ENCODE results near the gene BAIAP2L1. TPM values are rescaled to one million over a fixed set of nuclear protein-coding genes. Genes with fewer than 3 reads are reported as not detected.

The BAIAP2L1 gene
- total RNA-seq, 1 donor from 2014 or later = 2.1 TPM

DNA sequence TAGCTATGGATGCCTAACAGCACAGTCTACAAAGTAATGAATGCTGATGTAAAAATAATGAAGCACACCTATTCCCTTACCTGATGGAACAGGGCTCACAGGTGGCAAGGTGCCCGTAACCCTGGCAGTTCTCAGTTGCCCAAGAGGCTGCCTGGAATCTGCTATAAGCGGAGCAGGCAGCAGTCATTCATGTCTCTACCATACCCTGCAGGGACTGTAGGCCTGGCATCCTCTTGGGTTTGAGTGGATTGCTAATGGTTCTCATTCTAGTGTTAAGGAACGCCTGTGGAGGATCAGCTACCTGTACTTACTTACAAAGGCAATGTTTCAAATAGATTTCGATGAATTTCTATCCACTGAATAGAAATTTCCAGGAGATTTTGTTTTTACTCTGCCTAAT is 38.4 kb downstream of the BAIAP2L1 start:
- Histone ChIP-seq H3K27me3 (ENCODE audit: low read depth) (no peaks in the 10 kb centered on the region), H3K9me3 (replicated peaks) (no peaks in the 10 kb centered on the region), H3K4me1 (peaks cover 28% of the 10 kb centered on the region), H3K27ac (replicated peaks) (no peak overlapping the region), H3K4me3 (no peak overlapping the region), H3K36me3 (no peaks in the 10 kb centered on the region)
- intact Hi-C loops (cut with micrococcal nuclease) = no loop called here
- no peak for DNase-seq
- TF ChIP-seq, protein P1, sequence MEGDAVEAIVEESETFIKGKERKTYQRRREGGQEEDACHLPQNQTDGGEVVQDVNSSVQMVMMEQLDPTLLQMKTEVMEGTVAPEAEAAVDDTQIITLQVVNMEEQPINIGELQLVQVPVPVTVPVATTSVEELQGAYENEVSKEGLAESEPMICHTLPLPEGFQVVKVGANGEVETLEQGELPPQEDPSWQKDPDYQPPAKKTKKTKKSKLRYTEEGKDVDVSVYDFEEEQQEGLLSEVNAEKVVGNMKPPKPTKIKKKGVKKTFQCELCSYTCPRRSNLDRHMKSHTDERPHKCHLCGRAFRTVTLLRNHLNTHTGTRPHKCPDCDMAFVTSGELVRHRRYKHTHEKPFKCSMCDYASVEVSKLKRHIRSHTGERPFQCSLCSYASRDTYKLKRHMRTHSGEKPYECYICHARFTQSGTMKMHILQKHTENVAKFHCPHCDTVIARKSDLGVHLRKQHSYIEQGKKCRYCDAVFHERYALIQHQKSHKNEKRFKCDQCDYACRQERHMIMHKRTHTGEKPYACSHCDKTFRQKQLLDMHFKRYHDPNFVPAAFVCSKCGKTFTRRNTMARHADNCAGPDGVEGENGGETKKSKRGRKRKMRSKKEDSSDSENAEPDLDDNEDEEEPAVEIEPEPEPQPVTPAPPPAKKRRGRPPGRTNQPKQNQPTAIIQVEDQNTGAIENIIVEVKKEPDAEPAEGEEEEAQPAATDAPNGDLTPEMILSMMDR (IDR thresholded peaks at IDR 0.05; ENCODE audit: borderline replicate concordance) = no peak

GRCh38 chr7:98360221-98361130 is 40.4 kb downstream of the BAIAP2L1 start:
- H3K9me3 ChIP-seq (replicated peaks) = no peaks in the 10 kb centered on the region
- no peak for DNase-seq
- H3K4me1 ChIP-seq = peaks cover 21% of the 10 kb centered on the region
- intact Hi-C loops (cut with micrococcal nuclease) = no loop called here
- peak overlapping the region; percentile 47 for H3K27ac ChIP-seq (replicated peaks)
- no peaks in the 10 kb centered on the region for H3K27me3 ChIP-seq (ENCODE audit: low read depth)
- H3K36me3 ChIP-seq = no peaks in the 10 kb centered on the region
- TF ChIP-seq, protein P1 (IDR thresholded peaks at IDR 0.05; ENCODE audit: borderline replicate concordance) = no peak
- H3K4me3 ChIP-seq = no peak overlapping the region

DNA sequence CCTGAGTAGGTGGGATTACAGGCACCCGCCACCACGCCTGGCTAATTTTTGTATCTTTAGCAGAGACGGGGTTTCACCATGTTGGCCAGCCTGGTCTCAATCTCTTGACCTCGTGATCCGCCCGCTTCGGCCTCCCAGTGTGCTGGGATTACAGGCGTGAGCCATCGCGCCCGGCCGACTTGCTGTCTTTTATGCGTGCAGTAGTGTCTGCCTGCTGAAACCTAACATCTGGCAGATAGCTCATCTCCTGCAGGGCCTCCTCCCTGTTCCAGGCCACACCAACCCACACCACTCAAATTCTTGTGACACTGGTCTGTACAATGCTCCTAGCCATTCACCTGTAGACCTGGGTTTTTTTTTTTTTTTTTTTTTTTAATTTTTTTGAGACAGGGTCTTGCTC is 41.5 kb downstream of the BAIAP2L1 start:
- H3K4me1 ChIP-seq = peaks cover 24% of the 10 kb centered on the region
- no peaks in the 10 kb centered on the region for H3K36me3 ChIP-seq
- DNase-seq = no peak
- H3K27ac ChIP-seq (replicated peaks) = no peak overlapping the region
- H3K9me3 ChIP-seq (replicated peaks) = no peaks in the 10 kb centered on the region
- H3K27me3 ChIP-seq (ENCODE audit: low read depth) = no peaks in the 10 kb centered on the region
- TF ChIP-seq, protein P1 (IDR thresholded peaks at IDR 0.05; ENCODE audit: borderline replicate concordance) = no peak
- H3K4me3 ChIP-seq = no peak overlapping the region
- intact Hi-C loops (cut with micrococcal nuclease) = no loop called here

DNA sequence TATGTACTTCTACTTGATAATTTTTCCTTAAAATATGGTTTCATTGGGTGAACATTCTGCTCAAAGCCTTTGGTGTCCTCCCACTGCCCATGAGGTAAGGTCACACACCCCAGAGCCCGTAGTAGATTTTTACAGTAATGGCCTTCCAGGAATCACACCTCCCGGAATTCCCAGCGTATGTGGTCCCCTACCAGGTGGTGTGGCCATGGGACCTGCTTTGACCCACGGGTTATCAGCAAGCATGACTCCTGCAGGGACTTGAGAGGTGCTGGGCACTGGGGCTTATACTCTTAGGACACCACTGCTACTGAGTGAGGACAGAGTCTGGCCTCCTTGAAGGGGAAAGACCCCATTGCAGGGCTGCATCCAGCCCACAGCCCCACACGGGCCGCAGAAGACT is 42.2 kb downstream of the BAIAP2L1 start:
- intact Hi-C loops (cut with micrococcal nuclease) = no loop called here
- no peaks in the 10 kb centered on the region for H3K9me3 ChIP-seq (replicated peaks)
- DNase-seq = no peak
- peaks cover 30% of the 10 kb centered on the region for H3K4me1 ChIP-seq
- no peaks in the 10 kb centered on the region for H3K27me3 ChIP-seq (ENCODE audit: low read depth)
- no peak overlapping the region for H3K4me3 ChIP-seq
- no peaks in the 10 kb centered on the region for H3K36me3 ChIP-seq
- TF ChIP-seq, protein P1 (IDR thresholded peaks at IDR 0.05; ENCODE audit: borderline replicate concordance) = no peak
- no peak overlapping the region for H3K27ac ChIP-seq (replicated peaks)

DNA sequence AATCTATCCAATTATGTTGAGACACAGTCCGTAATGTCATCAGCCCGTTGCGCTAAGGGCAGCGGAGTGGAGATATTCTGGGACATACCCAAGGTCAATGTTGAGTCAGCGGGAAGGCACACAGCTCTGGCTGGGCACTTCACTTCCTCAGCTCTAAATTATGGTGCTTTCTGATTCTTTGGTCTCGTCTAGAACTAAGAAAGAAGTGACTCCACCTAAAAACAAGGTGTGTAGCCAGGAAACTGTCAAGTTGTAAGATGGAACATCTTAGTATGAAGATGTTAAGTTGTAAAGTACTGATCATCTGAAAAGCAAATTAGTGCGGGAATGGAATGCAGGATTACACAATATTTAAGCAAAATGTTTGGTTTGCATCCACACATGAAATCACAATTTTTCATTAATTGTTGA is 43.1 kb downstream of the BAIAP2L1 start:
- Histone ChIP-seq H3K27me3 (ENCODE audit: low read depth) (no peaks in the 10 kb centered on the region), H3K36me3 (no peaks in the 10 kb centered on the region), H3K9me3 (replicated peaks) (no peaks in the 10 kb centered on the region), H3K4me1 (peaks cover 30% of the 10 kb centered on the region), H3K27ac (replicated peaks) (no peak overlapping the region), H3K4me3 (no peak overlapping the region)
- intact Hi-C loops (cut with micrococcal nuclease) = no loop called here
- TF ChIP-seq, protein P1 (IDR thresholded peaks at IDR 0.05; ENCODE audit: borderline replicate concordance) = no peak
- no peak for DNase-seq

Data from left ventricle myocardium inferior (tissue), 1 donor.